ENCODE data around the gene VWF. TPM values are rescaled to one million over a fixed set of nuclear protein-coding genes. Genes with fewer than 3 reads are reported as not detected.

The VWF gene
- total and polyA plus RNA-seq, 10 of the 15 experiments (the other 5 are each of a cell fraction or from before 2014, with no cell fraction given), result 0.08 to 0.23 TPM; not detected in 8

DNA sequence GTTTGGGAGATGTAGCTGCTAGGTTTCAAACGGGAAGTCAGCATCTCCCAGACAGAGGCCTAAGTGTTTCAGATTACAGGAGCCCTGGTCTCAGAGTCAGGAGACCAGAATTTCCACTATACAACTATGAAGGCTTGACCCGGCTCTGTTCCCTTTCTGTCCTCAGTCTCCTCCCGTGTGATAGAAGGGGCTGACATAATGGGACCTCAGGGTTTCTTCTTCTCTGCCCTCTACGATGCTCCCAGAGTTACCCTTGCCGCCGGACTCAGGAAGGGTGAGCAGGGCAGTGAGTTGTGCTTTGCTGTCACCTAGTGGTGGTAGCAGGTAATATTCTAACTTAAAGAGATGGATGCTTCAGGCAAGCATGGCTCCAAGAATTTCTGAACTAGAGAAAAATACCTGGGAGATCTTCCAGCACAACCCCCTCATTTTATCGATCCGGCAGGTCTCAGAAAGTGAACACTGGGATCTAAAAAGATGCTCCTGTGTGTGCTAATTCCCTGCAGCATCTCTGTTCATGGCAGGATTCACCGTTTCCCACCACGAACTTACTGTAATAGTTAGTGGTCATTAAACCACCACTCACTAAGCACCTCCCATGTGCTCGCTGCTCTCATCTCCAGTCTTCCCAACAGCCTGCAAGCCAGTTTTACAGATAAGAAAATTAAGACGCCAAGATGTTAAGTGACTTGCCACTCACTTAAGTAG lies 84.4 kb downstream of the VWF start:
- in situ Hi-C loops (cut with MboI) (loop anchor here (5.0 kb wide), 1 partner anchor 53 kb away; no protein-coding TSS in a partner anchor), intact Hi-C loops (cut with micrococcal nuclease; ENCODE audit: unreplicated experiment) (loop anchor here (1.0 to 5.0 kb wide), 2 partner anchors 52 to 73 kb away; no protein-coding TSS in a partner anchor)
- Histone ChIP-seq H3K27ac (ENCODE audit: control insufficient read depth, insufficient read depth) (no peak overlapping the region), H3K9ac (ENCODE audit: control insufficient read depth, insufficient read depth, low read length) (no peak overlapping the region), H3K36me3 (ENCODE audit: control insufficient read depth in 2 of 2, insufficient read depth in 2 of 2, low read length in 1 of 2) (no peaks in the 10 kb centered on the region), H3K4me3 (no peak overlapping the region), H2AFZ (ENCODE audit: control insufficient read depth, low read depth, low read length) (no peak overlapping the region), H3K27me3 (replicated peaks in 1 of 2; ENCODE audit: control insufficient read depth in 2 of 2, insufficient read depth in 2 of 2, low read length in 1 of 2) (no peaks in the 10 kb centered on the region; a peak in 2 of 4 replicates), H3K4me1 (ENCODE audit: control insufficient read depth, insufficient read depth, low read length) (no peaks in the 10 kb centered on the region), H3K9me3 (replicated peaks; ENCODE audit: control insufficient read depth, insufficient read depth, low read length) (no peaks in the 10 kb centered on the region), H4K20me1 (ENCODE audit: control insufficient read depth, insufficient read depth) (no peaks in the 10 kb centered on the region), H3K4me2 (ENCODE audit: control insufficient read depth, insufficient read depth) (no peak overlapping the region), H3K79me2 (ENCODE audit: control insufficient read depth, insufficient read depth, low read length) (no peaks in the 10 kb centered on the region)
- ChIA-PET CTCF (interaction anchor here (0.9 to 13.2 kb wide), 4 partner anchors 35 to 295 kb away, joined by 3 to 256 read pairs (median 4); no protein-coding TSS in a partner anchor), RAD21 (ENCODE audit: unreplicated experiment) (interaction anchor here (0.7 to 3.4 kb wide), 2 partner anchors 49 to 244 kb away, joined by 3 to 71 read pairs; no protein-coding TSS in a partner anchor), POLR2A (no interaction called here), SMC1A (ENCODE audit: uncharacterized antibody, unreplicated experiment) (interaction anchor here (0.7 to 3.3 kb wide), 2 partner anchors 50 to 882 kb away, joined by 3 to 65 read pairs; no protein-coding TSS in a partner anchor)
- no TSS peak for BruUV-seq (replicated peaks)
- DNase-seq (ENCODE audit: low read depth, low spot score) (no peak), ATAC-seq (peak; percentile 92), FAIRE-seq (peak; percentile 90)
- 22% methylated on average over 12 of the region's 12 CpGs for WGBS (ENCODE audit: insufficient coverage, insufficient replicate concordance, low lambda C conversion rate, missing lambda C conversion rate)
- TF ChIP-seq BMI1 (IDR thresholded peaks at IDR 0.05; ENCODE audit: borderline replicate concordance) (no peak), RAD21 (IDR thresholded peaks at IDR 0.05; ENCODE audit: insufficient read depth, low read depth, low read length) (peak; percentile 93), ZNF24 (IDR thresholded peaks at IDR 0.05) (no peak), SMC3 (IDR thresholded peaks at IDR 0.05; ENCODE audit: borderline replicate concordance, low read length) (peak; percentile 83), YY1 (IDR thresholded peaks at IDR 0.05; ENCODE audit: low read depth, low read length) (peak; percentile 58; the same call in 1 of the 2 replicates), POU2F2 (IDR thresholded peaks at IDR 0.05; ENCODE audit: borderline replicate concordance, low read depth, low read length) (0 out of 3 replicates have a peak, but pooled peaks have one; percentile 16), SMAD5 (IDR thresholded peaks at IDR 0.05; ENCODE audit: low read depth) (no peak)
- TF ChIP-seq, protein P1, sequence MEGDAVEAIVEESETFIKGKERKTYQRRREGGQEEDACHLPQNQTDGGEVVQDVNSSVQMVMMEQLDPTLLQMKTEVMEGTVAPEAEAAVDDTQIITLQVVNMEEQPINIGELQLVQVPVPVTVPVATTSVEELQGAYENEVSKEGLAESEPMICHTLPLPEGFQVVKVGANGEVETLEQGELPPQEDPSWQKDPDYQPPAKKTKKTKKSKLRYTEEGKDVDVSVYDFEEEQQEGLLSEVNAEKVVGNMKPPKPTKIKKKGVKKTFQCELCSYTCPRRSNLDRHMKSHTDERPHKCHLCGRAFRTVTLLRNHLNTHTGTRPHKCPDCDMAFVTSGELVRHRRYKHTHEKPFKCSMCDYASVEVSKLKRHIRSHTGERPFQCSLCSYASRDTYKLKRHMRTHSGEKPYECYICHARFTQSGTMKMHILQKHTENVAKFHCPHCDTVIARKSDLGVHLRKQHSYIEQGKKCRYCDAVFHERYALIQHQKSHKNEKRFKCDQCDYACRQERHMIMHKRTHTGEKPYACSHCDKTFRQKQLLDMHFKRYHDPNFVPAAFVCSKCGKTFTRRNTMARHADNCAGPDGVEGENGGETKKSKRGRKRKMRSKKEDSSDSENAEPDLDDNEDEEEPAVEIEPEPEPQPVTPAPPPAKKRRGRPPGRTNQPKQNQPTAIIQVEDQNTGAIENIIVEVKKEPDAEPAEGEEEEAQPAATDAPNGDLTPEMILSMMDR (IDR thresholded peaks at IDR 0.05 in 2 of 3, conservative IDR thresholded peaks at IDR 0.05 in 1 of 3; ENCODE audit: control insufficient read depth in 2 of 3, extremely low read depth in 1 of 3, insufficient read depth in 1 of 3, low read depth in 3 of 3, low read length in 3 of 3), result peak; percentile 89 to 94 (median 93)
- TF ChIP-seq, protein P2, sequence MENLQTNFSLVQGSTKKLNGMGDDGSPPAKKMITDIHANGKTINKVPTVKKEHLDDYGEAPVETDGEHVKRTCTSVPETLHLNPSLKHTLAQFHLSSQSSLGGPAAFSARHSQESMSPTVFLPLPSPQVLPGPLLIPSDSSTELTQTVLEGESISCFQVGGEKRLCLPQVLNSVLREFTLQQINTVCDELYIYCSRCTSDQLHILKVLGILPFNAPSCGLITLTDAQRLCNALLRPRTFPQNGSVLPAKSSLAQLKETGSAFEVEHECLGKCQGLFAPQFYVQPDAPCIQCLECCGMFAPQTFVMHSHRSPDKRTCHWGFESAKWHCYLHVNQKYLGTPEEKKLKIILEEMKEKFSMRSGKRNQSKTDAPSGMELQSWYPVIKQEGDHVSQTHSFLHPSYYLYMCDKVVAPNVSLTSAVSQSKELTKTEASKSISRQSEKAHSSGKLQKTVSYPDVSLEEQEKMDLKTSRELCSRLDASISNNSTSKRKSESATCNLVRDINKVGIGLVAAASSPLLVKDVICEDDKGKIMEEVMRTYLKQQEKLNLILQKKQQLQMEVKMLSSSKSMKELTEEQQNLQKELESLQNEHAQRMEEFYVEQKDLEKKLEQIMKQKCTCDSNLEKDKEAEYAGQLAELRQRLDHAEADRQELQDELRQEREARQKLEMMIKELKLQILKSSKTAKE (IDR thresholded peaks at IDR 0.05; ENCODE audit: low read depth, poor library complexity, severe bottlenecking), result no peak
